Retina (tissue), 1 donor: ENCODE measurements around the gene PPM1F.

Source experiments
- DNase-seq: peaks from one replicate; pipeline ENCODE4 v3.0.0-alpha.2; 2016

Gene PPM1F

GRCh38 chr22:21960200-21961126 is 7.8 kb upstream of the PPM1F start:
- DNase-seq = no peak

- DNase-seq = no peak
These were observed 6.8 kb upstream of the PPM1F start for GRCh38 chr22:21959274-21960074.

- no peak for DNase-seq
These were observed 6.0 kb upstream of the PPM1F start for GRCh38 chr22:21958360-21959273.

- DNase-seq = peak; percentile 68
These were observed 650 bp downstream of the PPM1F start for GRCh38 chr22:21951931-21952465.

GRCh38 chr22:21951062-21951461 is 1.6 kb downstream of the PPM1F start:
- no peak for DNase-seq

- no peak for DNase-seq
These were observed 2.7 kb downstream of the PPM1F start for GRCh38 chr22:21949948-21950347.

- no peak for DNase-seq
These were observed 3.1 kb downstream of the PPM1F start for GRCh38 chr22:21949569-21949918.

- DNase-seq = no peak
These were observed 3.7 kb downstream of the PPM1F start for GRCh38 chr22:21948824-21949568.

GRCh38 chr22:21948390-21948789 is 4.3 kb downstream of the PPM1F start:
- DNase-seq = no peak

GRCh38 chr22:21947040-21948014 is 5.3 kb downstream of the PPM1F start:
- DNase-seq = no peak

GRCh38 chr22:21946262-21946925 is 6.3 kb downstream of the PPM1F start:
- DNase-seq = no peak

GRCh38 chr22:21945453-21946261 is 7.0 kb downstream of the PPM1F start:
- no peak for DNase-seq

- DNase-seq = no peak
These were observed 7.8 kb downstream of the PPM1F start for GRCh38 chr22:21944871-21945270.

- no peak for DNase-seq
These were observed 8.8 kb downstream of the PPM1F start for GRCh38 chr22:21943571-21944448.

GRCh38 chr22:21942407-21943343 is 10.0 kb downstream of the PPM1F start:
- DNase-seq = no peak

GRCh38 chr22:21941921-21942320 is 10.7 kb downstream of the PPM1F start:
- no peak for DNase-seq

GRCh38 chr22:21940521-21940920 is 12.1 kb downstream of the PPM1F start:
- DNase-seq = no peak
